NB4 (cell line): ENCODE results near the gene GUCY2C.

Source experiments
- DNase-seq: peaks from one replicate; pipeline ENCODE4 v3.0.0; 2010; ENCODE audit warnings: low read depth
- H3K4me3 ChIP-seq: one replicate; pipeline ENCODE4 v1.5.1; 2011; ENCODE audit warnings: mild to moderate bottlenecking, low read depth, low read length, moderate library complexity
- CTCF ChIP-seq: IDR thresholded peaks from one replicate; pipeline ENCODE4 v1.5.1; 2012; ENCODE audit warnings: low read depth, low read length
- MAX ChIP-seq: IDR thresholded peaks from 2 replicates; pipeline ENCODE4 v1.6.1; 2011; ENCODE audit warnings: low read depth, low read length
- MYC ChIP-seq: IDR thresholded peaks from 2 replicates; pipeline ENCODE4 v1.6.1; 2011; ENCODE audit warnings: low read depth, low read length
- POLR2A ChIP-seq: IDR thresholded peaks from 2 replicates; pipeline ENCODE4 v1.6.1; 2011; ENCODE audit warnings: mild to moderate bottlenecking; ENCODE audit not compliant: insufficient read length; ENCODE audit errors: extremely low read depth

GUCY2C gene

GRCh38 chr12:14591719-14592118 lies 104.7 kb downstream of the GUCY2C start:
- H3K4me3 ChIP-seq = no peak overlapping the region
- DNase-seq = no peak
- TF ChIP-seq CTCF (no peak), MYC (no peak), POLR2A (no peak), MAX (no peak)

- TF ChIP-seq POLR2A = no peak
- TF ChIP-seq MYC = no peak
- TF ChIP-seq CTCF = no peak
- TF ChIP-seq MAX = no peak
- DNase-seq = no peak
- no peak overlapping the region for H3K4me3 ChIP-seq
Measured at GRCh38 chr12:14589169-14590004, 107.0 kb downstream of the GUCY2C start.

GRCh38 chr12:14588571-14588970 lies 107.8 kb downstream of the GUCY2C start:
- TF ChIP-seq MAX = no peak
- TF ChIP-seq MYC = no peak
- TF ChIP-seq CTCF = no peak
- TF ChIP-seq POLR2A = no peak
- no peak for DNase-seq
- H3K4me3 ChIP-seq = no peak overlapping the region

GRCh38 chr12:14578646-14579045 lies 117.8 kb downstream of the GUCY2C start:
- DNase-seq = no peak
- no peak overlapping the region for H3K4me3 ChIP-seq
- TF ChIP-seq MAX (no peak), MYC (no peak), CTCF (no peak), POLR2A (no peak)

- no peak overlapping the region for H3K4me3 ChIP-seq
- TF ChIP-seq MAX (no peak), CTCF (no peak), MYC (no peak), POLR2A (no peak)
- DNase-seq = peak; percentile 83
Measured at GRCh38 chr12:14577344-14577743, 119.1 kb downstream of the GUCY2C start.
